22Rv1 (cell line): Measurements from ENCODE around the gene GPC6.

ENCODE experiments used
- H3K27ac ChIP-seq: fragments of 450-650 bp; 2 replicates; pipeline ENCODE4 v1.5.1; 2017
- ZFX ChIP-seq: fragments of 450-650 bp; IDR thresholded peaks from 2 replicates; pipeline ENCODE4 v1.6.1; 2017; ENCODE audit warnings: antibody characterized with exemption, borderline replicate concordance
- TF ChIP-seq, protein P1 (sequence below): fragments of 450-650 bp; IDR thresholded peaks from 2 replicates; pipeline ENCODE4 v1.5.1; 2017; ENCODE audit warnings: mild to moderate bottlenecking

Gene GPC6

GRCh38 chr13:93957371-93957770 lies 730.8 kb downstream of the GPC6 start:
- TF ChIP-seq, protein P1, sequence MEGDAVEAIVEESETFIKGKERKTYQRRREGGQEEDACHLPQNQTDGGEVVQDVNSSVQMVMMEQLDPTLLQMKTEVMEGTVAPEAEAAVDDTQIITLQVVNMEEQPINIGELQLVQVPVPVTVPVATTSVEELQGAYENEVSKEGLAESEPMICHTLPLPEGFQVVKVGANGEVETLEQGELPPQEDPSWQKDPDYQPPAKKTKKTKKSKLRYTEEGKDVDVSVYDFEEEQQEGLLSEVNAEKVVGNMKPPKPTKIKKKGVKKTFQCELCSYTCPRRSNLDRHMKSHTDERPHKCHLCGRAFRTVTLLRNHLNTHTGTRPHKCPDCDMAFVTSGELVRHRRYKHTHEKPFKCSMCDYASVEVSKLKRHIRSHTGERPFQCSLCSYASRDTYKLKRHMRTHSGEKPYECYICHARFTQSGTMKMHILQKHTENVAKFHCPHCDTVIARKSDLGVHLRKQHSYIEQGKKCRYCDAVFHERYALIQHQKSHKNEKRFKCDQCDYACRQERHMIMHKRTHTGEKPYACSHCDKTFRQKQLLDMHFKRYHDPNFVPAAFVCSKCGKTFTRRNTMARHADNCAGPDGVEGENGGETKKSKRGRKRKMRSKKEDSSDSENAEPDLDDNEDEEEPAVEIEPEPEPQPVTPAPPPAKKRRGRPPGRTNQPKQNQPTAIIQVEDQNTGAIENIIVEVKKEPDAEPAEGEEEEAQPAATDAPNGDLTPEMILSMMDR, result no peak
- no peak for TF ChIP-seq ZFX
- peak overlapping the region; percentile 41 for H3K27ac ChIP-seq

- TF ChIP-seq ZFX, result no peak
- TF ChIP-seq, protein P1, result no peak
- H3K27ac ChIP-seq, result no peak overlapping the region
These were observed 733.4 kb downstream of the GPC6 start for GRCh38 chr13:93959796-93960533.

GRCh38 chr13:93963266-93964145 lies 736.9 kb downstream of the GPC6 start:
- TF ChIP-seq ZFX, result no peak
- TF ChIP-seq, protein P1, result no peak
- H3K27ac ChIP-seq, result peak overlapping the region; percentile 66

DNA sequence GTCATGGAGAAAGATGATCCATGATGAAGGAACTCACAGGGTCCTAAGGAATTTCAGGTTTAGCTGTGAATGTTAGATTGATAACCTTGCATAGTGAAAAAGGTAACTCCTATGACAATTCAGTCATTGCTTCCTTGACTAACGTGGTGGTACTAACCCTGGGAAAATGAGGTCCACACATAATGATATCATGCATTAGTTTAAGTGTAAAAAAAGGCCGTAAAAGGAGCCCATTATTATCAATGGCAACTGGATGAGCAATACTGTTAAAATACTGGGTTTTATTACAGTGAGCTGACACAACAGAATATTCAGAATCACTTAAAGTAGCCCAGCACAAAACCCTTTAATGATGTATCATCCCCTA lies 737.5 kb downstream of the GPC6 start:
- TF ChIP-seq ZFX, result no peak
- TF ChIP-seq, protein P1, result no peak
- peak overlapping the region; percentile 66 for H3K27ac ChIP-seq

DNA sequence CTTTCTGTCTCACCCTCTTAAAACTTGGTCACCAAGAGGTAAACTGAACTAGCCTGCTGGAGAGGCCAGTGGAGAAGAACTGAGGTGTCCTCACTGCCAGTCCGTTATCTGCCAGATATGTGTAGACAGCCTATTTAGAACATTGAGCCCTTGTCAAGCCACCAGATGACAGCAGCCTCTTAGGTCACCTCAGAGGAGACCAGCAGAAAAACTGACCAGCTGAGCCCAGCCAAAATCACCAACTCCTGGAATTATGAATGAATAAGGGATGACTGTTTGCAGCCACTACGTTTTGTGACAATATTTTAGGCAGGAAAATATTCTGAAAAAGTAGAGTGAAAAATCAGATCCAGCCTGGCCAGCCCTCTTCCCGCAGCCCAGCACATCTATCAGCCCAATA lies 739.0 kb downstream of the GPC6 start:
- no peak for TF ChIP-seq ZFX
- TF ChIP-seq, protein P1, result no peak

GRCh38 chr13:93966267-93966936 lies 739.8 kb downstream of the GPC6 start:
- H3K27ac ChIP-seq, result peak overlapping the region; percentile 58
- TF ChIP-seq ZFX, result no peak
- TF ChIP-seq, protein P1, result no peak

More for the DNA sequence above, 739.0 kb downstream of the GPC6 start:
- H3K27ac ChIP-seq, result peak overlapping the region; percentile 58
